DOHH2 (cell line): ENCODE measurements around the gene DSCAM.

Experiments
- CTCF ChIP-seq: fragments of 200-600 bp; sonication (generic); IDR thresholded peaks from one replicate; pipeline ENCODE4 v1.5.1; 2014; ENCODE audit warnings: antibody characterized with exemption, mild to moderate bottlenecking, low read depth, low read length; ENCODE audit not compliant: poor library complexity, severe bottlenecking
- EZH2phosphoT487 ChIP-seq: fragments of 200-600 bp; sonication (generic); IDR thresholded peaks from 2 replicates; pipeline ENCODE4 v1.6.1; 2017; ENCODE audit warnings: borderline replicate concordance, mild to moderate bottlenecking, antibody characterized with exemption, low read length, moderate library complexity, mixed read lengths

- no peak for TF ChIP-seq CTCF
- TF ChIP-seq EZH2phosphoT487 = no peak
Measured at GRCh38 chr21:40074710-40075109, 772.2 kb downstream of the DSCAM start.
